Tibial artery (tissue), 4 donors: ENCODE measurements around the gene C20orf141.

Experiments used
- DNase-seq, 2 donors: peaks; one replicate each; pipeline ENCODE4 v3.0.0-alpha.2; 2019
- H3K27ac ChIP-seq, 2 donors: fragments of 200-600 bp; sonication (generic) in 1 of 2; 1 replicate in 1 of 2; 2 replicates in 1 of 2; pipeline ENCODE4 v1.5.1; 2018 to 2019; ENCODE audit warnings: mild to moderate bottlenecking in 1 of 2
- H3K27me3 ChIP-seq, 2 donors: fragments of 200-600 bp; sonication (generic) in 1 of 2; one replicate each; pipeline versions ENCODE4 v1.5.1 to v1.6.0; 2016 to 2019
- H3K36me3 ChIP-seq, 3 donors: fragments of 200-600 bp; sonication (generic) in 2 of 3; one replicate each; pipeline ENCODE4 v1.5.1; 2016 to 2019; ENCODE audit warnings: mild to moderate bottlenecking in 2 of 3
- H3K4me1 ChIP-seq, 4 donors: fragments of 200-600 bp; sonication (generic) in 2 of 4; 1 replicate in 3 of 4; 2 replicates in 1 of 4; pipeline ENCODE4 v1.5.1; 2016 to 2019
- H3K4me3 ChIP-seq, 2 donors: fragments of 200-600 bp; sonication (generic) in 1 of 2; 1 replicate in 1 of 2; 2 replicates in 1 of 2; pipeline ENCODE4 v1.5.1; 2018 to 2019; ENCODE audit warnings: mild to moderate bottlenecking in 2 of 2
- H3K9me3 ChIP-seq, 3 donors: fragments of 200-600 bp; sonication (generic) in 1 of 3; one replicate each; pipeline ENCODE4 v1.5.1; 2016 to 2019
- intact Hi-C: fragments of 100-400 bp; cut with DNase I; formaldehyde crosslinking; loops from one replicate; pipeline ENCODE4 v1.15.0; 2023; ENCODE audit warnings: low total_unique reads
- TF ChIP-seq, protein P1 (sequence below), 2 experiments: fragments of 200-600 bp in 1 of 2; fragments of 450-650 bp in 1 of 2; IDR thresholded peaks; one replicate each; pipeline ENCODE4 v1.5.1; 2017 to 2019; ENCODE audit warnings: antibody characterized with exemption in 2 of 2, mild to moderate bottlenecking in 1 of 2, moderate library complexity in 1 of 2

Gene C20orf141

DNA sequence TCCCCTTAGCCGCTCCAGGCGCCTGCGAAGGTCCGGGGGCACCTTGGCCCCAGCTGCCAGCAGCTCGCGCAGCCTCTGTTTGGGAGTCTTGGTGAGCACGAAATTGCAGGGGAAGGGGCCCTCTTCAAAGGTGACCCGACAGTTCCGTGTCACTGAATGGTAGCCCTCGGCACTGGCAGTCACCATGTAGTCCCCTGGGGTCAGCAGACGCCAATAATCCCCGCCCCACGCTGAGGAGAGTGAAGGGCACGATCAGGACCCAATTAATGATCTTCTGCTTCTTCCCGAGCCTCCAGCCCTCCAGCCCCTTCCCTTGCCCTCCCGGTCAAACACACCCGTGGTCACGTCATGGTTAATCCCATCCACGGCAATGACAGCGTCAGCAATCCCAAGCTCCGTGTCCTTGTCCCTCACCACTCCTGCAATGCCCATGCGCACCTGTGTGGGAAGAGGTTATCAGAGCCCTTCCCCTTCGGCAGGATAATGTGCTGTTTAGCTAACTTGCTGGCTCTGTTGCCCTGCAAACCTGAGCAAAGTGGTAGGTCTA, 20.5 kb upstream of the C20orf141 start:
- H3K27ac ChIP-seq = no peak overlapping the region
- no peak for DNase-seq
- peaks cover 0 to 5% (median under 1%) of the 10 kb centered on the region in 4 donors for H3K4me1 ChIP-seq
- intact Hi-C loops = no loop called here
- H3K9me3 ChIP-seq = no peaks in the 10 kb centered on the region
- no peak overlapping the region for H3K4me3 ChIP-seq
- H3K36me3 ChIP-seq = no peaks in the 10 kb centered on the region
- peaks cover 0 to 85% of the 10 kb centered on the region in 2 donors for H3K27me3 ChIP-seq
- TF ChIP-seq, protein P1, sequence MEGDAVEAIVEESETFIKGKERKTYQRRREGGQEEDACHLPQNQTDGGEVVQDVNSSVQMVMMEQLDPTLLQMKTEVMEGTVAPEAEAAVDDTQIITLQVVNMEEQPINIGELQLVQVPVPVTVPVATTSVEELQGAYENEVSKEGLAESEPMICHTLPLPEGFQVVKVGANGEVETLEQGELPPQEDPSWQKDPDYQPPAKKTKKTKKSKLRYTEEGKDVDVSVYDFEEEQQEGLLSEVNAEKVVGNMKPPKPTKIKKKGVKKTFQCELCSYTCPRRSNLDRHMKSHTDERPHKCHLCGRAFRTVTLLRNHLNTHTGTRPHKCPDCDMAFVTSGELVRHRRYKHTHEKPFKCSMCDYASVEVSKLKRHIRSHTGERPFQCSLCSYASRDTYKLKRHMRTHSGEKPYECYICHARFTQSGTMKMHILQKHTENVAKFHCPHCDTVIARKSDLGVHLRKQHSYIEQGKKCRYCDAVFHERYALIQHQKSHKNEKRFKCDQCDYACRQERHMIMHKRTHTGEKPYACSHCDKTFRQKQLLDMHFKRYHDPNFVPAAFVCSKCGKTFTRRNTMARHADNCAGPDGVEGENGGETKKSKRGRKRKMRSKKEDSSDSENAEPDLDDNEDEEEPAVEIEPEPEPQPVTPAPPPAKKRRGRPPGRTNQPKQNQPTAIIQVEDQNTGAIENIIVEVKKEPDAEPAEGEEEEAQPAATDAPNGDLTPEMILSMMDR (IDR thresholded peaks at IDR 0.05) = no peak

DNA sequence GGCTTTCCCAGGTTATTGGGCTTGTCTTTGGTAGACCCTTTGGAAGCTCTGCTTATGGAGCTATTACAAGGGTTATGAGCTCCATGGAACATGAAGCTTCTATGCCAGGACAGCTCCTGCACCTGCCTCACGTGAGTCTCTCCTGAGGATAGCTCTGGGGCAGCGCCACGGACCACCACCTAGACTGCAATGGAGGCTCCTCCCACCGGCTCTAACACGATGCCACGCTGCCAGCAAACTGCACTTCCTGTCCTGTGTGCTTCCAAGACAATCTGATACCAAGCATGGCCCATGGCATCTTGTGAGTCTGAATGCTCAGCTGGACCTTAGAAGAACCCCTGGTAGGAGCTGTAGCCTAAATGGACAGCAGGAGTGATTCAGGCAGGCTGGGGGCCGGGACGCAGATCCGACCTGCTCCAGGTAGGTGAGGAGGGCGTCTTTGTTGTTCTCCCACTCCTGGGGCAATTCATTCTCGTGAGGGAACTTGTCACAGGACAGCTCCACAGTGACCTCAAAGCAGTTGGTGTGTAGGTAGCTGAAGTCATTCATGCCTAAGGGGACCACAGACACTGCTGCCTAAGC, 19.8 kb upstream of the C20orf141 start:
- H3K9me3 ChIP-seq = no peaks in the 10 kb centered on the region
- intact Hi-C loops = no loop called here
- H3K4me3 ChIP-seq = no peak overlapping the region
- no peaks in the 10 kb centered on the region for H3K36me3 ChIP-seq
- TF ChIP-seq, protein P1 (IDR thresholded peaks at IDR 0.05) = no peak
- no peak for DNase-seq
- H3K27me3 ChIP-seq = peaks cover 0 to 85% of the 10 kb centered on the region in 2 donors
- peaks cover 0 to 11% (median 6%) of the 10 kb centered on the region in 4 donors for H3K4me1 ChIP-seq
- H3K27ac ChIP-seq = no peak overlapping the region

DNA sequence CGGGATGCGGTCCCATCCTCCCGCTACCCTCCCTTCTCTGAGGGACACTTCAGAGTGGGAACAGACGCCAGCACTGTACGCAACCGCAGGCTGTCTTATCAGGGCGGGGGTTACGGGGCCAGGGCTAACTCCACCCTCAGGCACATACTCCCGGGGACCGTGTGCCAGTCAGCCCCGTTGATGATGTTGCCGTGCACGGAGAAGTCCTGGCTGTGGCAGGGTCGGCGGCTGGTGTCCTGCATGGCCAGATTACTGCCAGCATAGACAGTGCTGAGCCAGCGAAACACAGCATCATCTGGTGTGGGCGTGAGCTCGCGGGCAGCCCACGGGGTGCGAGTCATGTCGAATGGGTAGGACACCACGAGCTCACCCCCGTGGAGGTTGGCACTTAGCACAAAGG, 19.3 kb upstream of the C20orf141 start:
- peaks cover 0 to 16% (median 10%) of the 10 kb centered on the region in 4 donors for H3K4me1 ChIP-seq
- peaks cover 0 to 89% of the 10 kb centered on the region in 2 donors for H3K27me3 ChIP-seq
- H3K36me3 ChIP-seq = no peaks in the 10 kb centered on the region
- no peak overlapping the region for H3K27ac ChIP-seq
- intact Hi-C loops = no loop called here
- no peak overlapping the region for H3K4me3 ChIP-seq
- TF ChIP-seq, protein P1 (IDR thresholded peaks at IDR 0.05) = no peak
- DNase-seq = no peak
- no peaks in the 10 kb centered on the region for H3K9me3 ChIP-seq

DNA sequence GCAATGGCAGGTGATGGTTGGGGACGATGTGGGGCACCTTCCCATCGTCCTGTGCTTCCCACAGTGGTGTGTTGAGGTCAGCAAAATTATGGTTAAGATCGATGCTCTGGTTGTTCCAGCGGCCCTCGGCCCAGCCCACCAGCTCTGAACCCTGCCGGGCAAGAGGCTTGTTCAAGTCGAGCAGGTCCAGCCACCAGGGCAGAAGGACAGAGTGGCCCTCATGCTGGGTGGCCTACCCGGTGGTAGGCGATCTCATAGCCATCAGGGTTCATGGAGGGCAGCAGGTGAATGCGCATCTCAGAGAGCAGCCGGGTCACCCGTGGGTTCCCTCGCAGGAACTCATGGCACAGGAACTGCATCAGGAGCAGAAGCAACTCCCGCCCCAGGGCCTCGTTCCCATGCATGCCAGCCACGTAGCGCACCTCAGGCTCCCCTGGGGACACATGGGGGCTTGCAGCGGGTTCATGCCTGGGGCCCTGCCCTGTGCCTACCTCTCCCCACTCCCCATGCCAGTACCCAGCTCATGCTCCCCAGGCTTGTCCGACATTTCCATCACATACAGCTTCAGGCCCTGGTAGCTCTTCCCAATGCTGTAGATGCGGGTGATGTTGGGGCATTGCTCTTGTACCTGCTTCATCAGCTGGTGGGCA, 18.7 kb upstream of the C20orf141 start:
- Histone ChIP-seq H3K4me3 (no peak overlapping the region), H3K36me3 (no peaks in the 10 kb centered on the region), H3K27me3 (peaks cover 0 to 91% of the 10 kb centered on the region in 2 donors), H3K9me3 (no peaks in the 10 kb centered on the region), H3K27ac (no peak overlapping the region), H3K4me1 (peaks cover 0 to 19% (median 12%) of the 10 kb centered on the region in 4 donors)
- intact Hi-C loops = no loop called here
- TF ChIP-seq, protein P1 (IDR thresholded peaks at IDR 0.05) = no peak
- DNase-seq = no peak

DNA sequence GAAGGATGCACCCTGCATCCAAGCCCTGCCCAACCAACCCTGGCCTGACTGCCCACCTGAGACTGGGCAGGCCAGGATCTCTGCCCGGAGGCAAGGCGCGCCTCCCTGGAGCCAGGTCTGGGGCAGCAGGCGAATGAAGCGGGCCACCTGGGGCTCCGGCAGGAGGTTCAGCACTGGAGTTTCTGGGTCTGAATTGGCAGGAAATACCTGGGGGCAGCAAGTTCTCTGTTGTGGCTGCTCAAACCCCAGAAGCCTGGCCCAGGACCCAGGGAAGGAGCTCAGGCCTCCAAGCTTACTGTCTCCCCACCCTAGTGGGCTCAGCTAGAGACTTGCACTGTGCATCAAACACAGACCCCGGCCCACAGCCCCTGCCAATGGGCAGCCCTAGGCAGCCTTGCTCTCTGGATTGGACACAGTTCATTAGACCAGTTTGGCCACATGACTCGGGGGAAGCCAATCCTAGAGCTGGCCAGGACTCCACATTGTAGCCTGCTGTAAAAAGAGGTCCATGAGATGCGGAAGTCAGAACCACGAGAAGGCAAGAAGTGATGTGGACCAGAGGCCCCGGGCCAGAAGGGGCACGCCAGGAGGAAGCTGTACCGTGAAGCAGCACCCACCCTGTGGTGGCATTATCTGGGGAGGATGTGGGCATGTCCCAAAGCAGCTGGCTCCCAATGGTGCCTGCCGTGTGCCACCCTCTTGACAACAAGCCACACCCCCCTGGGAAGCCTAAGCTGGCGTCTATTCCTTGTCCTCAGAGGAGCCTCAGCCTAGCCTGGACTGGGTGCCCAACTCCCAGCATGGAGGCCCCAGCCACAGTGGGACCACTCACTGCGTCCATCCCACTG, 17.4 kb upstream of the C20orf141 start:
- intact Hi-C loops = no loop called here
- H3K9me3 ChIP-seq = no peaks in the 10 kb centered on the region
- DNase-seq = no peak

More for the DNA sequence above, 17.4 kb upstream of the C20orf141 start:
- Histone ChIP-seq H3K4me3 (no peak overlapping the region), H3K4me1 (peaks cover 0 to 19% (median 12%) of the 10 kb centered on the region in 4 donors), H3K36me3 (no peaks in the 10 kb centered on the region), H3K27ac (no peak overlapping the region), H3K27me3 (peaks cover 0 to 97% of the 10 kb centered on the region in 2 donors)
- TF ChIP-seq, protein P1 (IDR thresholded peaks at IDR 0.05) = no peak
